ENCODE data around the gene SHB. TPM values are rescaled to one million over a fixed set of nuclear protein-coding genes. Genes with fewer than 3 reads are reported as not detected.

SHB gene
- total and polyA plus RNA-seq, 11 donors = 7.8 to 31.4 (median 21.4) TPM

DNA sequence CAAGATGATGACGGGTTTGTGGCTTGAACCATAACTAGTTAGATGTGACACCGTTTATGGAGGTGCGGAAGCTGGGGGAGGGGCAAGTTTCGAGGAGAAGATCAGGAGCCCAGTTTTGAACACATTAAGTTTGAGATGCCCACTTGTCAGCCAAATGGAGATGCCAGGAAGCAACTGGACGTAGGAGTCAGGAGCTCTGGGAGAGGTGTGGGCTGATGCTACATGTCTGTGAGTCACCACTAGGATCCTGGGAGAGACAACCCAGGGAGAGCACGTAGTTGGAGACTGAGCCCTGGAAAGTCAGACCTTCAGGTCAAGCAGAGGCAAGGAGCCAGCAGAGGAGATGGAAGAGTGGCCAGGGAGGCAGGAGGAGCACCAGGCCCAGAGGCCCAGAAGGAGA, 116.3 kb downstream of the SHB start:
- Histone ChIP-seq H3K27ac (no peak overlapping the region), H3K36me3 (peaks cover 0 to 45% (median 17%) of the 10 kb centered on the region in 9 donors), H3K9me3 (no peaks in the 10 kb centered on the region), H3K27me3 (no peaks in the 10 kb centered on the region), H3K4me1 (peaks cover 0 to 56% (median 20%) of the 10 kb centered on the region in 12 donors), H3K4me3 (no peak overlapping the region)
- DNase-seq (peak in 1 of 5 donors; percentile 22), ATAC-seq (no peak)
- 87 to 91% (median 89%) methylated on average over 6 of the region's 6 CpGs for WGBS, 4 donors
- intact Hi-C loops (cut with DNase I) = loop anchor here in 2 of 10 donors (5.0 kb wide), 2 partner anchors 35 to 50 kb away; no protein-coding TSS in a partner anchor
- TF ChIP-seq, protein P1, sequence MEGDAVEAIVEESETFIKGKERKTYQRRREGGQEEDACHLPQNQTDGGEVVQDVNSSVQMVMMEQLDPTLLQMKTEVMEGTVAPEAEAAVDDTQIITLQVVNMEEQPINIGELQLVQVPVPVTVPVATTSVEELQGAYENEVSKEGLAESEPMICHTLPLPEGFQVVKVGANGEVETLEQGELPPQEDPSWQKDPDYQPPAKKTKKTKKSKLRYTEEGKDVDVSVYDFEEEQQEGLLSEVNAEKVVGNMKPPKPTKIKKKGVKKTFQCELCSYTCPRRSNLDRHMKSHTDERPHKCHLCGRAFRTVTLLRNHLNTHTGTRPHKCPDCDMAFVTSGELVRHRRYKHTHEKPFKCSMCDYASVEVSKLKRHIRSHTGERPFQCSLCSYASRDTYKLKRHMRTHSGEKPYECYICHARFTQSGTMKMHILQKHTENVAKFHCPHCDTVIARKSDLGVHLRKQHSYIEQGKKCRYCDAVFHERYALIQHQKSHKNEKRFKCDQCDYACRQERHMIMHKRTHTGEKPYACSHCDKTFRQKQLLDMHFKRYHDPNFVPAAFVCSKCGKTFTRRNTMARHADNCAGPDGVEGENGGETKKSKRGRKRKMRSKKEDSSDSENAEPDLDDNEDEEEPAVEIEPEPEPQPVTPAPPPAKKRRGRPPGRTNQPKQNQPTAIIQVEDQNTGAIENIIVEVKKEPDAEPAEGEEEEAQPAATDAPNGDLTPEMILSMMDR (IDR thresholded peaks at IDR 0.05) = no peak
- TF ChIP-seq POLR2A (IDR thresholded peaks at IDR 0.05) = no peak

- no peak for TF ChIP-seq POLR2A (IDR thresholded peaks at IDR 0.05)
- TF ChIP-seq, protein P1 (IDR thresholded peaks at IDR 0.05) = no peak
- Histone ChIP-seq H3K27ac (no peak overlapping the region), H3K9me3 (no peaks in the 10 kb centered on the region), H3K4me3 (no peak overlapping the region), H3K4me1 (peaks cover 0 to 53% (median 19%) of the 10 kb centered on the region in 12 donors), H3K36me3 (peaks cover 0 to 53% (median 24%) of the 10 kb centered on the region in 9 donors), H3K27me3 (no peaks in the 10 kb centered on the region)
- no peak for ATAC-seq
- WGBS, 4 donors = 85 to 92% (median 90%) methylated on average over 12 of the region's 12 CpGs
- intact Hi-C loops (cut with DNase I) = loop anchor here in 2 of 10 donors (5.0 kb wide), 2 partner anchors 35 to 50 kb away; no protein-coding TSS in a partner anchor
- peak in 1 of 5 donors; percentile 19 for DNase-seq
These were observed 117.2 kb downstream of the SHB start for GRCh38 chr9:37951671-37952449.

DNA sequence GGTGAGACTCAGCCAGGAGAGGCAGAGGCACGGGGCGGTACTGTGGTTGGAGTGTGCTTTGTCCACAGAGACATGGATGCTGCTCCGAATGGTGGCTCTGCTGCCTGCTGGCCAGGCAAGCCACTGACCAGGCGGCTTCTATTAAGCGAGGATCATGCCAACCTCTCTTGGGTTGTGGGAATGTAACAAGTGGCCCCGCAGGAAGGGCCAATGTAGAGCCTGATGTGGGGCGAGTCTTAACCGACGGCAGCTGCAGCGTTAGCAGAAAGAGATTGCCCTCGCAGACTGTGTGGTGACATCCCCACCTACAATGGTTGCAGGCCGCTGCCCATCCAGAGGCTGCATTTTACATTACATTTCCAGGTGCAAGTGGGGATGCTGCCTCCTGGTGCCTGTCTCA, 118.5 kb downstream of the SHB start:
- Histone ChIP-seq H3K4me1 (peaks cover 0 to 50% (median 24%) of the 10 kb centered on the region in 12 donors), H3K36me3 (peaks cover 2 to 52% (median 26%) of the 10 kb centered on the region in 9 donors)
- WGBS, 4 donors = 94 to 96% (median 94%) methylated on average over 12 of the region's 12 CpGs

More for the DNA sequence above, 118.5 kb downstream of the SHB start:
- no peak for TF ChIP-seq POLR2A (IDR thresholded peaks at IDR 0.05)
- TF ChIP-seq, protein P1 (IDR thresholded peaks at IDR 0.05) = no peak
- no peaks in the 10 kb centered on the region for H3K9me3 ChIP-seq
- no peaks in the 10 kb centered on the region for H3K27me3 ChIP-seq
- ATAC-seq (no peak), DNase-seq (peak in 1 of 5 donors; percentile 20)
- H3K27ac ChIP-seq = no peak overlapping the region
- intact Hi-C loops (cut with DNase I) = loop anchor here in 2 of 10 donors (5.0 kb wide), 2 partner anchors 33 to 52 kb away; no protein-coding TSS in a partner anchor
- H3K4me3 ChIP-seq = no peak overlapping the region
